Adrenal gland (tissue), 5 donors: ENCODE results near the gene ZCWPW1.

Source experiments
- POLR2A ChIP-seq, 2 donors: fragments of 450-650 bp; IDR thresholded peaks; one replicate each; pipeline ENCODE4 v1.6.1; 2017; ENCODE audit warnings: antibody characterized with exemption in 2 of 2, mild to moderate bottlenecking in 2 of 2, moderate library complexity in 1 of 2
- TF ChIP-seq, protein P1 (sequence below), 6 experiments: fragments of 450-650 bp in 4 of 6; fragments of 200-600 bp in 2 of 6; sonication (generic) in 1 of 6; IDR thresholded peaks; 1 replicate in 5 of 6; 2 replicates in 1 of 6; pipeline versions ENCODE4 v1.5.1 to v1.8.0; 2016 to 2021; ENCODE audit warnings: antibody characterized with exemption in 6 of 6, mild to moderate bottlenecking in 2 of 6, moderate library complexity in 1 of 6
- donor health status: DM: no; HTN: no; CAD: no.

DNA sequence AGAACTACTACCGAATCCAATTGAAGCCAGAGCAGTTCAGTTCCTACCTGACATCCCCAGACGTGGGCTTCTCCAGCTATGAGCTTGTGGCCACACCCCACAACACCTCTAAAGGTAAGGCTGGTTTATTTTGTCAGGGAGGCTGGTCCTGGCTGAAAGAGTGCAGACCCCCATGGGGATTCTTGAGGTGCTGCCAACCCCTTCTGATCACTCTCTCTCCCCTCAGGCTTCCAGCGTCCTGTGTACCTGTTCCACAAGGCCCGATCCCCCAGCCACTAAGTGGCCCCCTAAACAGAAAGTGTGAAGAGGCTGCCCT, 4.7 kb upstream of the ZCWPW1 start:
- TF ChIP-seq, protein P1, sequence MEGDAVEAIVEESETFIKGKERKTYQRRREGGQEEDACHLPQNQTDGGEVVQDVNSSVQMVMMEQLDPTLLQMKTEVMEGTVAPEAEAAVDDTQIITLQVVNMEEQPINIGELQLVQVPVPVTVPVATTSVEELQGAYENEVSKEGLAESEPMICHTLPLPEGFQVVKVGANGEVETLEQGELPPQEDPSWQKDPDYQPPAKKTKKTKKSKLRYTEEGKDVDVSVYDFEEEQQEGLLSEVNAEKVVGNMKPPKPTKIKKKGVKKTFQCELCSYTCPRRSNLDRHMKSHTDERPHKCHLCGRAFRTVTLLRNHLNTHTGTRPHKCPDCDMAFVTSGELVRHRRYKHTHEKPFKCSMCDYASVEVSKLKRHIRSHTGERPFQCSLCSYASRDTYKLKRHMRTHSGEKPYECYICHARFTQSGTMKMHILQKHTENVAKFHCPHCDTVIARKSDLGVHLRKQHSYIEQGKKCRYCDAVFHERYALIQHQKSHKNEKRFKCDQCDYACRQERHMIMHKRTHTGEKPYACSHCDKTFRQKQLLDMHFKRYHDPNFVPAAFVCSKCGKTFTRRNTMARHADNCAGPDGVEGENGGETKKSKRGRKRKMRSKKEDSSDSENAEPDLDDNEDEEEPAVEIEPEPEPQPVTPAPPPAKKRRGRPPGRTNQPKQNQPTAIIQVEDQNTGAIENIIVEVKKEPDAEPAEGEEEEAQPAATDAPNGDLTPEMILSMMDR (IDR thresholded peaks at IDR 0.05) = no peak
- no peak for TF ChIP-seq POLR2A (IDR thresholded peaks at IDR 0.05)
